Keratinocyte (primary cell): ENCODE data around the gene KSR2. TPM values are rescaled to one million over a fixed set of nuclear protein-coding genes. Genes with fewer than 3 reads are reported as not detected.

Experiments used
- DNase-seq: peaks from one replicate; pipeline ENCODE4 v3.0.0-alpha.2; 2011; ENCODE audit warnings: low read depth, missing footprints, low spot score
- FAIRE-seq: peaks from 2 replicates; lab custom pipeline; 2011; peaks lifted over from hg19 to GRCh38; lab: Jason Lieb, UNC
- H2AFZ ChIP-seq: 2 replicates; pipeline ENCODE4 v1.6.0; 2012; ENCODE audit warnings: low read length, control low read depth, inconsistent platforms; ENCODE audit not compliant: control insufficient read depth
- H3K27ac ChIP-seq: 2 replicates; pipeline ENCODE4 v1.5.1; 2011; ENCODE audit warnings: low read length; ENCODE audit not compliant: control insufficient read depth, insufficient read depth
- H3K27me3 ChIP-seq: 3 replicates; pipeline ENCODE4 v1.6.0; 2011; ENCODE audit warnings: low read length; ENCODE audit not compliant: control insufficient read depth, insufficient read depth; ENCODE audit errors: extremely low read depth
- H3K36me3 ChIP-seq, 2 experiments: 2 replicates in 1 of 2; 3 replicates in 1 of 2; pipeline ENCODE4 v1.5.1; 2011; ENCODE audit warnings: low read length in 2 of 2, mild to moderate bottlenecking in 1 of 2; ENCODE audit not compliant: control insufficient read depth in 2 of 2, insufficient read depth in 2 of 2; ENCODE audit errors: extremely low read depth in 1 of 2
- H3K4me1 ChIP-seq: 3 replicates; pipeline ENCODE4 v1.5.1; 2011; ENCODE audit warnings: low read length; ENCODE audit not compliant: control insufficient read depth, insufficient read depth; ENCODE audit errors: extremely low read depth
- H3K4me2 ChIP-seq: 3 replicates; pipeline ENCODE4 v1.6.0; 2011; ENCODE audit warnings: low read depth, low read length; ENCODE audit not compliant: control insufficient read depth, insufficient read depth; ENCODE audit errors: extremely low read depth
- H3K4me3 ChIP-seq, 3 experiments: fragments of 200-600 bp in 1 of 3; sonication (generic) in 1 of 3; 2 replicates in 2 of 3; 3 replicates in 1 of 3; pipeline ENCODE4 v1.5.1; 2011 to 2016; ENCODE audit warnings: low read length in 3 of 3, mild to moderate bottlenecking in 3 of 3, control low read depth in 2 of 3, inconsistent platforms in 1 of 3, low read depth in 1 of 3, mixed read lengths in 1 of 3, mixed run types in 1 of 3, moderate library complexity in 1 of 3; ENCODE audit not compliant: control insufficient read depth in 2 of 3, insufficient read depth in 2 of 3; ENCODE audit errors: extremely low read depth in 1 of 3
- H3K79me2 ChIP-seq: 2 replicates; pipeline ENCODE4 v1.6.0; 2012; ENCODE audit warnings: low read length; ENCODE audit not compliant: control insufficient read depth, insufficient read depth
- H3K9ac ChIP-seq: 3 replicates; pipeline ENCODE4 v1.6.0; 2011; ENCODE audit warnings: low read length; ENCODE audit not compliant: control insufficient read depth, insufficient read depth; ENCODE audit errors: extremely low read depth
- H3K9me1 ChIP-seq: 3 replicates; pipeline ENCODE4 v1.6.0; 2011; ENCODE audit warnings: low read length; ENCODE audit not compliant: control insufficient read depth, insufficient read depth; ENCODE audit errors: extremely low read depth
- H3K9me3 ChIP-seq: 2 replicates; pipeline ENCODE4 v1.5.1; 2012; ENCODE audit warnings: low read depth, low read length; ENCODE audit not compliant: control insufficient read depth
- H4K20me1 ChIP-seq: 3 replicates; pipeline ENCODE4 v1.6.0; 2011; ENCODE audit warnings: low read length; ENCODE audit not compliant: control insufficient read depth, insufficient read depth; ENCODE audit errors: extremely low read depth
- CTCF ChIP-seq, 3 experiments: IDR thresholded peaks in 1 of 3; conservative IDR thresholded peaks in 1 of 3; optimal IDR thresholded peaks in 1 of 3; 2 replicates in 2 of 3; 3 replicates in 1 of 3; pipeline versions ENCODE3 to v1.5.1; 2011; ENCODE audit warnings: low read length in 3 of 3, mild to moderate bottlenecking in 3 of 3, moderate library complexity in 2 of 3, control low read depth in 1 of 3, inconsistent platforms in 1 of 3; ENCODE audit not compliant: insufficient read depth in 2 of 3; ENCODE audit errors: extremely low read depth in 1 of 3
- EZH2 ChIP-seq: IDR thresholded peaks from one replicate; pipeline ENCODE4 v1.6.1; 2012; ENCODE audit warnings: inconsistent platforms, mild to moderate bottlenecking, low read length, moderate library complexity
- dilution Hi-C: fragments of 300-500 bp; cut with MboI; formaldehyde crosslinking; loops from one replicate; pipeline ENCODE4 v1.7.0; 2020; ENCODE audit warnings: low sequenced_read_pairs; ENCODE audit not compliant: extremely low pct_ligation_motif_present
- polyA plus RNA-seq, 5 experiments: library from polyadenylated mRNA; depleted of rRNA in 3 of 5; stranded (reverse) in 3 of 5; stranded (forward) in 1 of 5; unstranded in 1 of 5; fragments of >200 nt; gene quantifications; 1 replicate in 1 of 5; 2 replicates in 3 of 5; 3 replicates in 1 of 5; pipeline versions ENCODE4 v1.2.1 to v1.2.3, GENCODE V29; 2011 to 2012; ENCODE audit warnings: missing spikeins in 2 of 5, low read depth in 1 of 5, low replicate concordance in 1 of 5

Gene KSR2
- polyA plus RNA-seq, 1 donor (not counting 4 experiments of a cell fraction or from before 2014, with no cell fraction given), result 0.01 TPM

- Histone ChIP-seq H3K9me3 (peaks cover 14% of the 10 kb centered on the region), H3K27ac (no peak overlapping the region), H4K20me1 (no peaks in the 10 kb centered on the region), H3K4me1 (no peaks in the 10 kb centered on the region), H3K36me3 (no peaks in the 10 kb centered on the region), H3K27me3 (no peaks in the 10 kb centered on the region), H3K9ac (no peak overlapping the region), H3K4me2 (no peak overlapping the region), H3K79me2 (no peaks in the 10 kb centered on the region), H3K9me1 (no peaks in the 10 kb centered on the region), H2AFZ (no peak overlapping the region), H3K4me3 (no peak overlapping the region)
- FAIRE-seq (no peak), DNase-seq (no peak)
- dilution Hi-C loops, result no loop called here
- TF ChIP-seq CTCF (optimal IDR thresholded peaks at IDR 0.05 in 1 of 3, IDR thresholded peaks at IDR 0.05 in 1 of 3, conservative IDR thresholded peaks at IDR 0.05 in 1 of 3; ENCODE audit: extremely low read depth in 1 of 3, insufficient read depth in 2 of 3, low read length in 3 of 3) (no peak), EZH2 (no peak)
Observed at GRCh38 chr12:117792471-117792870, 176.3 kb downstream of the KSR2 start.

- dilution Hi-C loops, result no loop called here
- DNase-seq, result no peak
- H3K9me3 ChIP-seq, result peaks cover 14% of the 10 kb centered on the region
- H3K9me1 ChIP-seq, result no peaks in the 10 kb centered on the region
- no peak overlapping the region for H2AFZ ChIP-seq
- H3K9ac ChIP-seq, result no peak overlapping the region
- H3K4me1 ChIP-seq, result no peaks in the 10 kb centered on the region
- no peak overlapping the region for H3K4me2 ChIP-seq
- H3K36me3 ChIP-seq, result no peaks in the 10 kb centered on the region
- H3K27ac ChIP-seq, result no peak overlapping the region
- H4K20me1 ChIP-seq, result no peaks in the 10 kb centered on the region
- TF ChIP-seq EZH2 (no peak), CTCF (optimal IDR thresholded peaks at IDR 0.05 in 1 of 3, IDR thresholded peaks at IDR 0.05 in 1 of 3, conservative IDR thresholded peaks at IDR 0.05 in 1 of 3; ENCODE audit: extremely low read depth in 1 of 3, insufficient read depth in 2 of 3, low read length in 3 of 3) (no peak)
- H3K27me3 ChIP-seq, result no peaks in the 10 kb centered on the region
- H3K79me2 ChIP-seq, result no peaks in the 10 kb centered on the region
- H3K4me3 ChIP-seq, result no peak overlapping the region
- FAIRE-seq, result no peak
Observed at GRCh38 chr12:117790948-117791347, 177.8 kb downstream of the KSR2 start.
